Measurements from ENCODE around the gene TMEM182. TPM values are rescaled to one million over a fixed set of nuclear protein-coding genes. Genes with fewer than 3 reads are reported as not detected.
A peak's percentile ranks its signal among the peaks of the same experiment; 100 is the strongest.

Gene TMEM182, protein sequence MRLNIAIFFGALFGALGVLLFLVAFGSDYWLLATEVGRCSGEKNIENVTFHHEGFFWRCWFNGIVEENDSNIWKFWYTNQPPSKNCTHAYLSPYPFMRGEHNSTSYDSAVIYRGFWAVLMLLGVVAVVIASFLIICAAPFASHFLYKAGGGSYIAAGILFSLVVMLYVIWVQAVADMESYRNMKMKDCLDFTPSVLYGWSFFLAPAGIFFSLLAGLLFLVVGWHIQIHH
- 1 to 10 TPM; 6.2 to 6.5 (median 6.2) TPM for polyA plus RNA-seq

DNA sequence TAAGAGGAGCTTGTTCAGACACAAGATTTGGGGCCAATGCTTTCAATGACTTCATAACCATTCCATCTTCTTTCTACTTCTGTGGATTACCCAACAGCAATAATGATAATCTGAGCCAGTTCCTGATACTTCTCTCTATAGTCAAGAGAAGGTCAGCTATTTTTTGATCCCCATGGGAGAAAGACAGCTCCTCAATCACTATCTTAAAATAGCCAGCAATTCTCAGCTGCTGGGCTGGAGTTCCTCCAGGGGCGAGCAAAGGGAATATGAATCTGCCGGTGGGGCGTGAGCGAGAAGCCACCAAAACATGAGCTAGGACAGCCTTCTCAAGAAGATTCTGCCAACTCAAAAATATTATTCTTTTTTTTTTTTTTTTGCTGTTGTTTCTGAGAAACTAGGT lies at the start of gene TMEM182:
Gene TMEM182, plus strand, starts transcription at position 269 of the 400 bp plus-strand sequence. CDS start 187 bp downstream, outside the sequence.
- DNase-seq, result no peak
- Mint-ChIP-seq H3K27ac (no peak within 1 kb of the TSS), H3K27me3 (ENCODE audit: low read depth in 3 of 3) (peaks cover 0 to 1% (median 0%) of the 10 kb centered on the region in 3 donors), H3K4me3 (no peak within 1 kb of the TSS), H3K36me3 (peaks cover 20 to 24% (median 22%) of the 10 kb centered on the region in 3 donors), H3K9me3 (no peaks in the 10 kb centered on the region), H3K4me1 (peaks cover 0 to 7% of the 10 kb centered on the region in 2 donors)

DNA sequence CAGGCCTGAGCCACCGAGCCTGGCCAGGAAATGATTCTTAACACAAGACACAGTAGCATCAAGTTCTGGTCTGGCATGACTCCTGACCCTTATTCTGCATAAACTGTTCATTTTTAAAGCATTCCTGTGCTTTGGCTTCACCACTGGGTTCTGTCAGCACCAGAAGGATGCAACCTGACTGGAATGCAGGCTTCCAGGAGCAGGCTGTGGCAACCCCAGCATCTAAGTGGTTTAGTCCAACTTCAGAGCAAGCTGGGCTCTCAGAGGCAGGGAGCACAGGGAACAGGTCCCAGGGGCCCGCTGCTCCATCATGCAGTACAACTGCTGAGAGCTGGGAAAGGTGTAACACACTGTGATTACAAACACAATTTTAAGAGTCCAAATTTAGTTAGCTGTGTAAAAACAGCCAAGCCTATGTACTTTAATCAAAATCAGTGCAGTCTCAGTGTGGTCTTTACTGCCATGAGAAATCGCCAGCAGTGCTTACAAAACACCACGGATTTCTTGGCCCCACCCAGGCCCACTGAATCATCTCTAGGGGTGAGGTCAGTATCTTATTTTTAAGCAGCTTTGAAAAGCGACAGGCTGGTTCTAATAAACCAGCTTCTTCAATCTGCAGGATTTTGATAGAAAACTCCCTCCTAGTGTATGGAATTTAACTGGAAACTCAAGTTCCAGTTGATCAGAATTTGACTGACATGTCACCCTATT lies 44.4 kb upstream of the TMEM182 start:
- Mint-ChIP-seq H3K27ac (no peak overlapping the region), H3K36me3 (peaks cover 31 to 41% (median 41%) of the 10 kb centered on the region in 3 donors), H3K4me1 (no peaks in the 10 kb centered on the region), H3K4me3 (no peak overlapping the region), H3K27me3 (ENCODE audit: low read depth in 3 of 3) (no peaks in the 10 kb centered on the region), H3K9me3 (no peaks in the 10 kb centered on the region)
- DNase-seq, result no peak

DNA sequence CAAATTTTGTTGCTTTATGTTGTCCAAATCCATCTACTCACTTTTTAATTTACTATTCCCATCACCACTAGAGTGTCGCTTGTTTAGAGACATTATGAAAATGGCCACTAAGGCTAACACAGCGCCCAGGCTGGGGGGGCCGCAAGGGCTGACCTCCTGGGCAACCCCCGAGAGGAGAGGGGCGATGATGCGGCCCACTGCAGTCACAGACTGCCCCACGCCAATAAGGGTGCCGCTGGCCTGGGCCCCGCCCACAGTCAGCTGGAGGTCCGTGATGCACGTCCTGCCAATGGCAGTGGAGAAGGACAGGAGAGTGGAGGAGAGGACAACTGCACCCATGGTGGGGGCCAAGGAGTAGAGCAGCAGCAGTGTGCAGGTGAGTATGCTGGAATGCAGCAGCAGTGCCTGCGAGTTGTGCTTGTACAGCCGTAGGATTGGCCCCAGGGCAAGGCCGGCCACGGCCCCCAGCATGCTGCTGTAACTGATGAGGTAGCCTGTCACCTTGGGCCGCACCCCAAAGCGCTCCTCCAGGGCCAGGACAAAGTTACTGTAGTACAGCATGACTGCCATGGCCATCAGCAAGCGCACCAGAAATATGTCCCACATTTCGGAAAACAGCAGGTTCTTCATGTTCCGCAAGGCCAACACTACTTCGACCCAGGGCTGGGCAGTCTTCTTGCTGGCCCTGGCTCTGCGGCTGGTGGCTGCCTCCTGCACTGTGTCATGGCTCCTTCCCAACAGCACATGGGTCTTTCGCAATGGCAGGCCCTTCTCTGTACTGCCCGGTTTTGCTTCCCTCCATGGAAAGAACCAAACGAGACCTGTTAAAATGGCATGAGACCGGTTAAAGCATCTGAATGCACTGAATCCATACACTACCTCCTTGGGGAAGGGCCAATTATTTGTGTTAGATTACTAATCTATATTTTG lies 43.2 kb upstream of the TMEM182 start:
- H3K27ac Mint-ChIP-seq, result no peak overlapping the region
- no peaks in the 10 kb centered on the region for H3K4me1 Mint-ChIP-seq
- H3K36me3 Mint-ChIP-seq, result peaks cover 36 to 53% (median 51%) of the 10 kb centered on the region in 3 donors
- no peak for DNase-seq
- H3K27me3 Mint-ChIP-seq (ENCODE audit: low read depth in 3 of 3), result no peaks in the 10 kb centered on the region
- H3K4me3 Mint-ChIP-seq, result no peak overlapping the region
- no peaks in the 10 kb centered on the region for H3K9me3 Mint-ChIP-seq

DNA sequence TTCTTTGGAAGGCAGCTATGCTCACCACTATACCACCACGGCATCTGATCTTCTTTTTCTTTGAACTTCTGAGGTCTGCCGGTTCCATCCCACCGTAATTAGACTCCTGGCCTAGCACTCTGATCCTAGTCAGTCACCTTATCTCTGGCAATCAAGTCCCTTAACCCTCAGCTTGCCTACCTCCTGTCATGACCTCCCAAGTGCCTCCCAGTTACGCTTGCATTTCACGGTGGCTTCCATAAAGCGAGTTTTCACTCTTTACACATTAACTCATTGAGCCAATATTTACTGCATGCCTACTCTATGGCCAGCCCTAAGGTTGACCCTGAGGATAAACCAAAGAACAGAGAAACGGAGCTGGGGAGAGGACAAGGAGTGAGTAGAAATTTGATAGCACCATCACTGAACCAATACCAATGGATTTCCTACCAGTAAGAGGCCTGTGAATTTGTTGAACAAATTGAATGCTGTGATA lies 37.8 kb upstream of the TMEM182 start:
- no peak overlapping the region for H3K27ac Mint-ChIP-seq
- no peak for DNase-seq
- H3K36me3 Mint-ChIP-seq, result peaks cover 48 to 72% (median 54%) of the 10 kb centered on the region in 3 donors
- H3K9me3 Mint-ChIP-seq, result no peaks in the 10 kb centered on the region
- H3K4me3 Mint-ChIP-seq, result no peak overlapping the region
- H3K27me3 Mint-ChIP-seq (ENCODE audit: low read depth in 3 of 3), result peaks cover 0 to 2% (median 0%) of the 10 kb centered on the region in 3 donors
- no peaks in the 10 kb centered on the region for H3K4me1 Mint-ChIP-seq

DNA sequence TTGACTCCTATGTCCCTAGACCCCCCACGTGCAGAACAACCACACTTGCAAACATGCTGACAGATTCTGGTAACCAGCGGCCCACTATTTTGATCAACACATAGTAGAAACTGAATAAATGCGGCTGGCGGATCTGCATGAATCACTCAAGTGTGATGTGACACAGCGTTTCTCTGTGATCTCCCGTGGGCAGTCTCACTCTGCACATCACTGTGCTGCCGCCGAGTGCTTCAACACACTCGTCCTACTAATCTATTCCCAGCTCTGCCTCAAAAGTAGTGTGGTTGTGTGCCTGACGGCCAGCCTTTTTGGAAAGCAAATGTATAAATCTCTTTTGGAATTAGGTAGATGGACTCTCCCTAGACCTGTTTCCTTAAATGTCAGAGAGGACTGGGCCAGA lies 37.3 kb upstream of the TMEM182 start:
- peaks cover 44 to 67% (median 51%) of the 10 kb centered on the region in 3 donors for H3K36me3 Mint-ChIP-seq
- no peak overlapping the region for H3K27ac Mint-ChIP-seq
- no peaks in the 10 kb centered on the region for H3K9me3 Mint-ChIP-seq
- DNase-seq, result no peak
- H3K4me1 Mint-ChIP-seq, result no peaks in the 10 kb centered on the region
- peaks cover 0 to 2% (median 0%) of the 10 kb centered on the region in 3 donors for H3K27me3 Mint-ChIP-seq (ENCODE audit: low read depth in 3 of 3)
- no peak overlapping the region for H3K4me3 Mint-ChIP-seq

DNA sequence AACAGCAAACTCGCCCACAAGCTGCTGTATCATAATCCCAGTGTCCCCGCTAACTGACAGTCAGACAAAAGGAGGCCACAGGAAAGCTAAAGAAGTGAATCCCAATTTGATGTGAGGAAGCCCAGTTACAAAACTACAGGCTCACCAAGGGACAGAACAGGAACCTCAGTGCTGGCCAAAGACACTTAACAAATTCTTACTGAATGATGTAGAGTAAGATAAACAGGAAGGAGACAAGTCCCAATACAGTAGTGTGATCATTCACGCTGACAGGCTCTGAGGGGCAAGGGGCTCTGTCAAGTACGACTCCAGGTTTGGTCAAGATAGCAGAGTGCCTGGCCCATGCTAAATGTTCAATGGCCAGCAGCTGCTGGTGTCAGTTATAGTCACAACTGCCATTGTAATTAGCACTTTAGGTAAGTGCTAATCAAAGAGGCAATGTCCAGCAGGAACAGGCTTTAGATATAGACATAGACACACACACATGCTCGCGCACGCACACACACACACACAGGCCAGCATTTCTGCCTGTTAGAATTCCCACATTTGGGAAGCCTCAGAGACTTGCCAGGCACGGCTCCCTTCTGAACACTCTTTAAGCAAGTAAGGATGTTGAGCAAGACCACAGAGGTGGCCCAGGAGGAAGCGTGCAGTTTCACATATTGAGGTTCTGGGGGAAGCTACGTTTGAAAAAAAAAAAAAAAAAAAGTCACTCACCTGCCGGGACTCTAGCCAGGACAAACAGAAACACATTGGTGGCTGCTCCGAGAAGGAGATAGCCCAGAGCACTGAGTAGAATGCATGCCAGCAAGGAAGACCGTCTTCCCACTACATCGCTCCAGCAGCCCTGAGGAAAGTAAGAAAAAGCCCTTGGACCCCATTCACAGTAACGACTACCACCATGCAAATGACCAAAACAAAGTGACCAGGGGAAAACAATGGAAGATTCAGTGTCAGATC lies 35.4 kb upstream of the TMEM182 start:
- no peak for DNase-seq
- H3K36me3 Mint-ChIP-seq, result peaks cover 31 to 59% (median 40%) of the 10 kb centered on the region in 3 donors
- H3K27ac Mint-ChIP-seq, result no peak overlapping the region
- H3K27me3 Mint-ChIP-seq (ENCODE audit: low read depth in 3 of 3), result peaks cover 0 to 2% (median 0%) of the 10 kb centered on the region in 3 donors
- H3K4me3 Mint-ChIP-seq, result no peak overlapping the region
- H3K9me3 Mint-ChIP-seq, result no peaks in the 10 kb centered on the region
- no peaks in the 10 kb centered on the region for H3K4me1 Mint-ChIP-seq

DNA sequence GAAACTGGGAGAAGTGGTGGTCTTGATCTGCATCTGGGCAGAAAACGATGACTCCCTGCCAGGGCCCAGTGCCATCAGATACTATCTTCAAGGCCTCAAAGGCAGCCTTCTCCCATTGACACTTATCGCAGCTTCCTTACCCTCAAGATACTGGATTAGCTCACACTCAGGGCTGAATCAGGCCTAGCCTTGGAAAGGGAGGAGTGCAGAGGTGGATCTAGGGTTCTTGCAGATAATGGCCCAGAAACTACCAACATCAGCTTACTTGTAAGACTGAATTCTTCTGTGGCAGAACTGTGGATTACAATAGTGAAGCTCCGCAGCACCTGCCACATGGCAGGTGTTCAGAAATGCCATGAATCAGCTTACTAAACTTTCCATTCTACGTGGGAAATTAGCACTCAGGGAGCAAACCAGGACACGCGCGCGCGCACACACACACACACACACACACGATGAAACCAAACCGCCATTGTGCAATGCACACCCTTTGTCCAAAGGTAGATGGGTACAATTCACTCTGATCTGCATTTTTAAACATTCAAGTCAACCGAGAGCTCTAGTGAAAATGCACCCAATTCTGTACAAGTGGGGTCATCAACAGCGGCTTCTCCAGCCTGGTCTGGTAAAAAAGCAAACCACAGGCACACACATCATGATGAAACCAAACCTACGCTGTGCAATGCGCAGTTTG lies 26.3 kb upstream of the TMEM182 start:
- Mint-ChIP-seq H3K27ac (peak overlapping the region; percentile 82 to 94 (median 90)), H3K4me1 (peaks cover 30 to 44% of the 10 kb centered on the region in 2 donors), H3K36me3 (peaks cover 9 to 10% (median 10%) of the 10 kb centered on the region in 3 donors), H3K27me3 (ENCODE audit: low read depth in 3 of 3) (peaks cover 3 to 9% (median 6%) of the 10 kb centered on the region in 3 donors), H3K9me3 (no peaks in the 10 kb centered on the region), H3K4me3 (peak overlapping the region; percentile 95 to 97 (median 96))
- DNase-seq, result peak in 2 of 3 donors; percentile 4 to 5

DNA sequence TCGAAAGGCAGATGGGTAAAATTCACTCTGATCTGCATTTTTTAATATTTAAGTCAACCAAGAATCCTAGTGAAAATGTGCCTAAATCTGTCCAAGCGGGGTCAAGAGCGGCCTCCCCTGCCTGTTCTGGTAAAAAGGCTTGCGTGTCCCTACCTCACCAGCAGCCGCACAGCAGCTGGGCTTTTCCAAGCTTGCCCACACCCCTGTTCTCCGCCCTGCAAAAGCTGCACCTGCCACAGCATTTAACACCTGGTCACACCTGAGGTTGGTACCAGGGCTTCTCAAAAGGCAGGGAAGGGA lies 25.8 kb upstream of the TMEM182 start:
- peaks cover 30 to 44% of the 10 kb centered on the region in 2 donors for H3K4me1 Mint-ChIP-seq

DNA sequence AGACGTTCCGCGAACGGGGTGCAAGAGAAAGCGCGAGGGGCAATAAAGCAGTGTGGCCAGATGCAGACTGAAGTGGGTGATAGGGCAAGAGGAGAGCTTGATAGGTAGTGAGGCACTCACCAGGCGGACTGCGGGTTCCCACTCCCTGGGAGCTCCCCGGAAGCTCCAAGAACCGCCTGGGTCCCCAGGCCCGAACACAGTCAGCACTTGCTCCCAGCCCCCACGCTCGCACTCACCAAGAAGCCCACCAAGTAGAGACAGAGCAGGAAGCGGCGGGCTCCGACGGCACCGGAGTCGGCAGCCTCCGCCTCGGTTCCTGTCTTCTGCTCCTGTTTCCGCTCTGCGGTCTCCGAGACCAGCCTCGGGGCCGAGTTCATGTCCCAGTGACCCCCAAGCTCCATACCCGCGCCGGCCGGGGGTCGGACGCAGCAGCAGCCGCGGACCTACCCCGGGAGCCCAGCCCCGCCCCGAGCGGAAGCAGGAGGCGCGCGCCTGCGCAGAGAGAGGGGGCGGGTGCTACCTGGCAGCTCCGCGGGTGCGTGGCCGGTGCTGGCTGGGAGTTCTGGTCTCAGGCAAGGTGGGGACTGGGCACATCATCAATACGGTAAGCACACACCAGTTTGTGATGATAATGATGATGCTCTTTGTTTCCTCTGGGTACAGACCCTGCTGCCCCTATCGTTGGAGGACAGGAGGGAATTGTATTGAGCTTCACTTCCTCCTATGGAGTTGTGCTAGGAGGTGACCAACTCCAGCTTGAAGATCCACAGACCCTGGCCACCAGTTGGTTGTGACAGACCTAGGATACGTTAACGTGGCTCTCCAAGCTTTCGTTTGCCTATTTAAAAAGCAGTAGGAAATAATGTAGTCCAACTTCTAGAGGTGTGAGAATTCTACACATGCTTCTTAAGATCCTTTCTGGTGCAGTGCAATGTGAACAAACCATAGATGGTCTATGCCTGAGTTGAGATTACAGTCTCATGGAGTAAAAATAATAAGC lies 25.1 kb upstream of the TMEM182 start:
- peak overlapping the region; percentile 95 to 97 (median 96) for H3K4me3 Mint-ChIP-seq
- peak; percentile 81 to 86 (median 85) for DNase-seq
- peaks cover 3 to 9% (median 6%) of the 10 kb centered on the region in 3 donors for H3K27me3 Mint-ChIP-seq (ENCODE audit: low read depth in 3 of 3)
- H3K36me3 Mint-ChIP-seq, result peaks cover 2% of the 10 kb centered on the region in 3 donors
- H3K9me3 Mint-ChIP-seq, result no peaks in the 10 kb centered on the region
- peak overlapping the region; percentile 82 to 94 (median 90) for H3K27ac Mint-ChIP-seq
- peaks cover 30 to 44% of the 10 kb centered on the region in 2 donors for H3K4me1 Mint-ChIP-seq

More for the DNA sequence above, 25.8 kb upstream of the TMEM182 start:
- peaks cover 3 to 9% (median 6%) of the 10 kb centered on the region in 3 donors for H3K27me3 Mint-ChIP-seq (ENCODE audit: low read depth in 3 of 3)
- H3K36me3 Mint-ChIP-seq, result peaks cover 6% of the 10 kb centered on the region in 3 donors
- DNase-seq, result no peak
- no peaks in the 10 kb centered on the region for H3K9me3 Mint-ChIP-seq
- peak overlapping the region; percentile 95 to 97 (median 96) for H3K4me3 Mint-ChIP-seq
- peak overlapping the region; percentile 82 to 94 (median 90) for H3K27ac Mint-ChIP-seq

DNA sequence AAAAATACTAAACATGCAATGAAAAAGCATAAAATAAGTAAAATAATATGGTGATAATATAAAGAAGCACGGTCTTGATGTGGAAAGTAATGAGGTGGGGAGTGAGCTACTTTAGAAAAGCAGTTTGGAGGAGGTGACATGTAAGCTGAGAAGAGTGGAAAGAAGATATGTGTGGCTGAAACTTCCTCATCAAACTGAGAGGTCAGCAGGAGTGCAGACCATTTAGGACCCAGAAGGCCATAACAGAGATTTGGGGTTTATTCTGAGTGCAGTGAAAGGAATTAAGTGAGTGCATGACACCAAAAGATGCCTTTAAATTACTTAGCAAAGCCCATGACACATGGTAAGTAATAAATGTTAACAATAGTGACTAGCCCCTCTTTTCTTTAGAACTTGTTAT lies 24.4 kb upstream of the TMEM182 start:
- no peak for DNase-seq
- H3K36me3 Mint-ChIP-seq, result peaks cover 0 to 3% (median 0%) of the 10 kb centered on the region in 3 donors
- H3K27me3 Mint-ChIP-seq (ENCODE audit: low read depth in 3 of 3), result peaks cover 3 to 9% (median 6%) of the 10 kb centered on the region in 3 donors
- H3K4me3 Mint-ChIP-seq, result peak overlapping the region; percentile 95 to 97 (median 96)
- no peaks in the 10 kb centered on the region for H3K9me3 Mint-ChIP-seq
- peak overlapping the region; percentile 18 to 93 (median 84) for H3K27ac Mint-ChIP-seq
- H3K4me1 Mint-ChIP-seq, result peaks cover 30 to 44% of the 10 kb centered on the region in 2 donors

DNA sequence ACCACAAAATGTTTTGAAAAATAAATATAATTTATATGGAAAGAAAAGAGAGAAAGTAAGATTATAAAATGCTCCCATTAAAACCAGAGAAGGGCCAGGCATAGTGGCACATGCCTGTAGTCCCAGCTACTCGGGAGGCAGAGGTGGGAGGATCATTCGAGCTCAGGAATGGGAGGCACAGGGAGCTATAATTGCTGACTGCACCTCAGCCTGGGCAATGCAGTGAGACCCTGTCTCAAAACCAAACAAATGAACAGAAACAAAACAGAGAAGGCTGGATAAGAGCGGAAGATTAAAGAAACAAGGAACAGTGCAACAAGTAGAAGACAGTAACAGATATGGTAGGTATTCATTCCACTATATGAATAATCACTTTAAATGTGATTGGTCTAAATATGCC lies 18.6 kb upstream of the TMEM182 start:
- H3K4me1 Mint-ChIP-seq, result no peaks in the 10 kb centered on the region
- H3K27me3 Mint-ChIP-seq (ENCODE audit: low read depth in 3 of 3), result peaks cover 0 to 3% (median 2%) of the 10 kb centered on the region in 3 donors
- H3K27ac Mint-ChIP-seq, result no peak overlapping the region
- no peaks in the 10 kb centered on the region for H3K9me3 Mint-ChIP-seq
- peaks cover 0 to 3% (median 0%) of the 10 kb centered on the region in 3 donors for H3K36me3 Mint-ChIP-seq
- no peak for DNase-seq
- no peak overlapping the region for H3K4me3 Mint-ChIP-seq
